Loucy (cell line): Measurements from ENCODE around the gene PRKCE.

Experiments used
- CTCF ChIP-seq: fragments of 200-600 bp; sonication (generic); conservative IDR thresholded peaks from 2 replicates; pipeline ENCODE4 v1.5.1; 2014; ENCODE audit warnings: mild to moderate bottlenecking, antibody characterized with exemption, low read length
- EZH2phosphoT487 ChIP-seq: fragments of 200-600 bp; IDR thresholded peaks from 2 replicates; pipeline ENCODE4 v1.6.1; 2018; ENCODE audit warnings: antibody characterized with exemption, mild to moderate bottlenecking, moderate library complexity, borderline replicate concordance

GRCh38 chr2:45813003-45813941 lies 161.8 kb downstream of the PRKCE start:
- TF ChIP-seq CTCF, result no peak
- no peak for TF ChIP-seq EZH2phosphoT487
